ENCODE results near the gene SLC25A3. TPM values are rescaled to one million over a fixed set of nuclear protein-coding genes. Genes with fewer than 3 reads are reported as not detected.

SLC25A3 gene
- total and polyA plus RNA-seq, 2 of the 13 experiments (the other 11 are each of a cell fraction or from before 2014, with no cell fraction given) = 292 to 829 TPM

GRCh38 chr12:98644712-98645571, 51.5 kb downstream of the SLC25A3 start, which contains the start of the genes APAF1 and IKBIP (continued):
- TF ChIP-seq, protein P1, sequence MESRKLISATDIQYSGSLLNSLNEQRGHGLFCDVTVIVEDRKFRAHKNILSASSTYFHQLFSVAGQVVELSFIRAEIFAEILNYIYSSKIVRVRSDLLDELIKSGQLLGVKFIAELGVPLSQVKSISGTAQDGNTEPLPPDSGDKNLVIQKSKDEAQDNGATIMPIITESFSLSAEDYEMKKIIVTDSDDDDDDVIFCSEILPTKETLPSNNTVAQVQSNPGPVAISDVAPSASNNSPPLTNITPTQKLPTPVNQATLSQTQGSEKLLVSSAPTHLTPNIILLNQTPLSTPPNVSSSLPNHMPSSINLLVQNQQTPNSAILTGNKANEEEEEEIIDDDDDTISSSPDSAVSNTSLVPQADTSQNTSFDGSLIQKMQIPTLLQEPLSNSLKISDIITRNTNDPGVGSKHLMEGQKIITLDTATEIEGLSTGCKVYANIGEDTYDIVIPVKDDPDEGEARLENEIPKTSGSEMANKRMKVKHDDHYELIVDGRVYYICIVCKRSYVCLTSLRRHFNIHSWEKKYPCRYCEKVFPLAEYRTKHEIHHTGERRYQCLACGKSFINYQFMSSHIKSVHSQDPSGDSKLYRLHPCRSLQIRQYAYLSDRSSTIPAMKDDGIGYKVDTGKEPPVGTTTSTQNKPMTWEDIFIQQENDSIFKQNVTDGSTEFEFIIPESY (CRISPR knock-in tag; IDR thresholded peaks at IDR 0.05) = no peak
- TF ChIP-seq ZNF563 (CRISPR knock-in tag; IDR thresholded peaks at IDR 0.05) = no peak
- TF ChIP-seq ZNF543 (CRISPR knock-in tag; IDR thresholded peaks at IDR 0.05) = 0 out of 2 replicates have a peak, but pooled peaks have one; percentile 43
- TF ChIP-seq, protein P2, sequence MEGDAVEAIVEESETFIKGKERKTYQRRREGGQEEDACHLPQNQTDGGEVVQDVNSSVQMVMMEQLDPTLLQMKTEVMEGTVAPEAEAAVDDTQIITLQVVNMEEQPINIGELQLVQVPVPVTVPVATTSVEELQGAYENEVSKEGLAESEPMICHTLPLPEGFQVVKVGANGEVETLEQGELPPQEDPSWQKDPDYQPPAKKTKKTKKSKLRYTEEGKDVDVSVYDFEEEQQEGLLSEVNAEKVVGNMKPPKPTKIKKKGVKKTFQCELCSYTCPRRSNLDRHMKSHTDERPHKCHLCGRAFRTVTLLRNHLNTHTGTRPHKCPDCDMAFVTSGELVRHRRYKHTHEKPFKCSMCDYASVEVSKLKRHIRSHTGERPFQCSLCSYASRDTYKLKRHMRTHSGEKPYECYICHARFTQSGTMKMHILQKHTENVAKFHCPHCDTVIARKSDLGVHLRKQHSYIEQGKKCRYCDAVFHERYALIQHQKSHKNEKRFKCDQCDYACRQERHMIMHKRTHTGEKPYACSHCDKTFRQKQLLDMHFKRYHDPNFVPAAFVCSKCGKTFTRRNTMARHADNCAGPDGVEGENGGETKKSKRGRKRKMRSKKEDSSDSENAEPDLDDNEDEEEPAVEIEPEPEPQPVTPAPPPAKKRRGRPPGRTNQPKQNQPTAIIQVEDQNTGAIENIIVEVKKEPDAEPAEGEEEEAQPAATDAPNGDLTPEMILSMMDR (CRISPR knock-in tag; IDR thresholded peaks at IDR 0.05) = peak; percentile 12; the same call in 1 of the 2 replicates
- TF ChIP-seq ZNF792 (CRISPR knock-in tag; IDR thresholded peaks at IDR 0.05) = no peak
- no peak for TF ChIP-seq GTF2F1 (IDR thresholded peaks at IDR 0.05; ENCODE audit: low read length)
- peak; percentile 74; the same call in 1 of the 2 replicates for TF ChIP-seq PHF8 (CRISPR knock-in tag; IDR thresholded peaks at IDR 0.05)
- TF ChIP-seq ZNF598 (CRISPR knock-in tag; IDR thresholded peaks at IDR 0.05; ENCODE audit: borderline replicate concordance) = no peak
- TF ChIP-seq ZNF333 (CRISPR knock-in tag; IDR thresholded peaks at IDR 0.05; ENCODE audit: borderline replicate concordance) = peak; percentile 82; the same call in 1 of the 2 replicates
- no peak; the same call in 1 of the 2 replicates for TF ChIP-seq ESRRA (CRISPR knock-in tag; IDR thresholded peaks at IDR 0.05; ENCODE audit: low read depth)
- peak; percentile 68; the same call in 1 of the 2 replicates for TF ChIP-seq MYC (CRISPR knock-in tag; IDR thresholded peaks at IDR 0.05; ENCODE audit: borderline replicate concordance)
- TF ChIP-seq ZNF180 (CRISPR knock-in tag; IDR thresholded peaks at IDR 0.05; ENCODE audit: borderline replicate concordance, low read depth) = no peak
- TF ChIP-seq POGK (CRISPR knock-in tag; conservative IDR thresholded peaks at IDR 0.05) = 0 out of 2 replicates have a peak, but pooled peaks have one; percentile 16
- TF ChIP-seq, protein P3, sequence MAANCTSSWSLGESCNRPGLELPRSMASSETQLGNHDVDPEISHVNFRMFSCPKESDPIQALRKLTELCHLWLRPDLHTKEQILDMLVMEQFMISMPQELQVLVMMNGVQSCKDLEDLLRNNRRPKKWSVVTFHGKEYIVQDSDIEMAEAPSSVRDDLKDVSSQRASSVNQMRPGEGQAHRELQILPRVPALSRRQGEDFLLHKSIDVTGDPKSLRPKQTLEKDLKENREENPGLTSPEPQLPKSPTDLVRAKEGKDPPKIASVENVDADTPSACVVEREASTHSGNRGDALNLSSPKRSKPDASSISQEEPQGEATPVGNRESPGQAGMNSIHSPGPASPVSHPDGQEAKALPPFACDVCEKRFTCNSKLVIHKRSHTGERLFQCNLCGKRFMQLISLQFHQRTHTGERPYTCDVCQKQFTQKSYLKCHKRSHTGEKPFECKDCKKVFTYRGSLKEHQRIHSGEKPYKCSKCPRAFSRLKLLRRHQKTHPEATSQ (CRISPR knock-in tag; IDR thresholded peaks at IDR 0.05; ENCODE audit: borderline replicate concordance) = no peak; the same call in 1 of the 2 replicates
- no peak for TF ChIP-seq ZKSCAN5 (CRISPR knock-in tag; IDR thresholded peaks at IDR 0.05)
- 0 out of 2 replicates have a peak, but pooled peaks have one; percentile 27 for TF ChIP-seq KDM3A (CRISPR knock-in tag; IDR thresholded peaks at IDR 0.05; ENCODE audit: low read depth)
- no peak for TF ChIP-seq TMF1 (CRISPR knock-in tag; IDR thresholded peaks at IDR 0.05; ENCODE audit: low read depth)
- 0 out of 2 replicates have a peak, but pooled peaks have one; percentile 6 for TF ChIP-seq ZNF12 (CRISPR knock-in tag; IDR thresholded peaks at IDR 0.05)
- TF ChIP-seq ZNF513 (CRISPR knock-in tag; conservative IDR thresholded peaks at IDR 0.05) = no peak
- TF ChIP-seq KDM4B (CRISPR knock-in tag; IDR thresholded peaks at IDR 0.05) = 0 out of 2 replicates have a peak, but pooled peaks have one; percentile 11

Measured in HepG2 (cell line).